WTC11 (cell line): ENCODE results near the gene ARAP1. TPM values are rescaled to one million over a fixed set of nuclear protein-coding genes. Genes with fewer than 3 reads are reported as not detected.
A peak's percentile ranks its signal among the peaks of the same experiment; 100 is the strongest.

Source experiments
- ATAC-seq: fragments of 200-7000 bp; cut with Tn5 transposase; 2 replicates; pipeline ENCODE4 v1.10.0; 2021; ENCODE audit warnings: mild to moderate bottlenecking, moderate library complexity
- CTCF ChIA-PET: fragments of 300-600 bp; sonication (Branson Sonifier 250); formaldehyde crosslinking; loops from one replicate; lab custom pipeline; 2021; ENCODE audit warnings: antibody characterized with exemption; lab: Charles Lee
- POLR2A ChIA-PET: fragments of 350-600 bp; sonication (Branson Sonifier 250); formaldehyde crosslinking; loops from one replicate; lab custom pipeline; 2021; ENCODE audit warnings: antibody characterized with exemption; lab: Charles Lee
- DNase-seq: peaks from one replicate; pipeline ENCODE4 v3.0.0; 2021; ENCODE audit warnings: low spot score
- H3K27ac Mint-ChIP-seq: 2 replicates; pipeline ENCODE4 v1.8.0; 2021; ENCODE audit warnings: mixed read lengths
- H3K27me3 Mint-ChIP-seq: 2 replicates; pipeline ENCODE4 v1.8.0; 2021; ENCODE audit warnings: low read depth, mild to moderate bottlenecking, moderate library complexity, mixed read lengths
- H3K36me3 Mint-ChIP-seq: 2 replicates; pipeline ENCODE4 v1.8.0; 2021; ENCODE audit warnings: mixed read lengths
- H3K4me1 Mint-ChIP-seq: 2 replicates; pipeline ENCODE4 v1.8.0; 2022; ENCODE audit warnings: mixed read lengths
- H3K4me3 Mint-ChIP-seq: 2 replicates; pipeline ENCODE4 v1.8.0; 2021; ENCODE audit warnings: mild to moderate bottlenecking, moderate library complexity, mixed read lengths
- H3K9me3 Mint-ChIP-seq: 2 replicates; pipeline ENCODE4 v1.8.0; 2021; ENCODE audit warnings: mixed read lengths
- CBFB ChIP-seq: sonication (generic); formaldehyde crosslinking; IDR thresholded peaks from 2 replicates; pipeline ENCODE4 v1.8.1; 2022; ENCODE audit warnings: mild to moderate bottlenecking, low read depth, missing genetic modification reagents
- CDX4 ChIP-seq: fragments of 250-450 bp; sonication (Bioruptor Pico); IDR thresholded peaks from 2 replicates; pipeline ENCODE4 v1.9.0; 2021; ENCODE audit warnings: moderate library complexity, mild to moderate bottlenecking, inconsistent platforms, borderline replicate concordance
- FOXK1 ChIP-seq: sonication (generic); formaldehyde crosslinking; IDR thresholded peaks from 2 replicates; pipeline ENCODE4 v1.8.0; 2022; ENCODE audit warnings: mild to moderate bottlenecking, moderate library complexity, missing genetic modification reagents
- FOXP1 ChIP-seq: sonication (generic); formaldehyde crosslinking; IDR thresholded peaks from 2 replicates; pipeline ENCODE4 v1.8.0; 2022; ENCODE audit warnings: missing genetic modification reagents, mild to moderate bottlenecking, moderate library complexity, borderline replicate concordance
- GTF2I ChIP-seq: fragments of 250-450 bp; sonication (Bioruptor Pico); conservative IDR thresholded peaks from 2 replicates; pipeline ENCODE4 v1.4.0; 2021; ENCODE audit warnings: mild to moderate bottlenecking
- NFATC4 ChIP-seq: fragments of 250-450 bp; sonication (Bioruptor Pico); IDR thresholded peaks from 2 replicates; pipeline ENCODE4 v1.9.0; 2021; ENCODE audit warnings: mild to moderate bottlenecking
- PRDM15 ChIP-seq: sonication (generic); formaldehyde crosslinking; IDR thresholded peaks from 2 replicates; pipeline ENCODE4 v1.8.0; 2022; ENCODE audit warnings: missing genetic modification reagents
- SP1 ChIP-seq: sonication (generic); formaldehyde crosslinking; conservative IDR thresholded peaks from 2 replicates; pipeline ENCODE4 v1.8.1; 2022; ENCODE audit warnings: missing genetic modification reagents
- TP53 ChIP-seq: sonication (generic); formaldehyde crosslinking; IDR thresholded peaks from 2 replicates; pipeline ENCODE4 v1.8.1; 2023; ENCODE audit warnings: mild to moderate bottlenecking, missing genetic modification reagents
- ZBTB21 ChIP-seq: sonication (generic); formaldehyde crosslinking; IDR thresholded peaks from 2 replicates; pipeline ENCODE4 v1.8.1; 2023; ENCODE audit warnings: mild to moderate bottlenecking, missing genetic modification reagents, borderline replicate concordance
- ZNF138 ChIP-seq: sonication (generic); formaldehyde crosslinking; conservative IDR thresholded peaks from 2 replicates; pipeline ENCODE4 v1.8.1; 2022; ENCODE audit warnings: mild to moderate bottlenecking, moderate library complexity, missing genetic modification reagents
- ZNF281 ChIP-seq: sonication (generic); formaldehyde crosslinking; IDR thresholded peaks from 2 replicates; pipeline ENCODE4 v1.8.0; 2023; ENCODE audit warnings: mild to moderate bottlenecking, missing genetic modification reagents
- ZNF423 ChIP-seq: fragments of 250-450 bp; sonication (Bioruptor Pico); IDR thresholded peaks from 2 replicates; pipeline ENCODE4 v2.1.2; 2022; ENCODE audit warnings: mild to moderate bottlenecking, moderate library complexity
- total RNA-seq: library from RNA; stranded (reverse); gene quantifications from 3 replicates; pipeline ENCODE4 v1.2.3, GENCODE V29; 2021

ARAP1 gene
- total RNA-seq, 1 experiment from 2014 or later: 98.8 TPM

GRCh38 chr11:72743321-72744221 lies 8.6 kb downstream of the ARAP1 start:
- DNase-seq (no peak), ATAC-seq (no peak)
- H3K9me3 Mint-ChIP-seq: no peaks in the 10 kb centered on the region
- no peaks in the 10 kb centered on the region for H3K27me3 Mint-ChIP-seq
- peaks cover 51% of the 10 kb centered on the region for H3K4me1 Mint-ChIP-seq
- peaks cover 2% of the 10 kb centered on the region; the same call in 1 of the 2 replicates for H3K36me3 Mint-ChIP-seq
- TF ChIP-seq FOXP1 (no peak), CBFB (CRISPR knock-in tag) (no peak)
- CTCF ChIA-PET: interaction anchor here (1.1 to 1.8 kb wide), 2 partner anchors 18 to 51 kb away, joined by 4 to 6 read pairs; partner anchors contain the start of gene STARD10
- no peak overlapping the region for H3K4me3 Mint-ChIP-seq
- peak overlapping the region; percentile 94 for H3K27ac Mint-ChIP-seq
- POLR2A ChIA-PET: no interaction called here

- Mint-ChIP-seq H3K27me3 (no peaks in the 10 kb centered on the region), H3K9me3 (no peaks in the 10 kb centered on the region), H3K36me3 (no peaks in the 10 kb centered on the region; the same call in 1 of the 2 replicates), H3K4me1 (peaks cover 48% of the 10 kb centered on the region), H3K4me3 (no peak overlapping the region), H3K27ac (peak overlapping the region; percentile 67)
- CTCF ChIA-PET: interaction anchor here (1.1 to 1.8 kb wide), 2 partner anchors 18 to 51 kb away, joined by 4 to 6 read pairs; partner anchors contain the start of gene STARD10
- POLR2A ChIA-PET: no interaction called here
- ATAC-seq (no peak), DNase-seq (no peak)
- TF ChIP-seq NFATC4 (CRISPR knock-in tag) (no peak), SP1 (CRISPR knock-in tag) (no peak), PRDM15 (no peak), ZNF423 (CRISPR knock-in tag) (no peak), ZNF138 (no peak), ZBTB21 (CRISPR knock-in tag) (no peak), TP53 (CRISPR knock-in tag) (no peak), CDX4 (no peak), ZNF281 (CRISPR knock-in tag) (no peak), GTF2I (no peak), FOXK1 (CRISPR knock-in tag) (no peak)
These were observed 9.5 kb downstream of the ARAP1 start for GRCh38 chr11:72742513-72743320.
